GM18526 (cell line): ENCODE measurements around the gene CFLAR.

Experiments used
- POLR2A ChIP-seq: IDR thresholded peaks from 3 replicates; pipeline ENCODE4 v1.6.1; 2011; ENCODE audit not compliant: insufficient read length; ENCODE audit errors: extremely low read depth

The CFLAR gene

GRCh38 chr2:201191132-201191875 is 75.3 kb downstream of the CFLAR start:
- no peak for TF ChIP-seq POLR2A

DNA sequence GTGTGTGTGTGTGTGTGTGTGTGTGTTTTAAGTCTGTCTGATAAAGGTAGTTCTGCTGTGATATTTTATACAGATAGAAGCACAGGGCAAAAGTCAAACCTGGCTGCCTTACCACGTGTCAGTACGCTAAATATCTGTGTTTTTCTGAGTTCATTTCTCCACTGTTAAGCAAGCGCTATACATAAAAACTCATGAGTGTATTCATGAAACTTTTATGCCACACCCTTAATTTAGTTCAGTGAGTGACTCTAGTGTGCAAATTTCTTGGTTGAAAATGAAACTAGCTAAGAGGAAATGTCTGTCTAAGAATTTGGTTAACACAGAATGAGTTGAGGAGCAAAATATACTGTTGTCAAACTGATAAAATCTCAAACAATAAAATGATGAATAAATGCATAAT is 78.1 kb downstream of the CFLAR start:
- no peak for TF ChIP-seq POLR2A

GRCh38 chr2:201195331-201195730 is 79.4 kb downstream of the CFLAR start:
- no peak for TF ChIP-seq POLR2A

- TF ChIP-seq POLR2A, result no peak
These were observed 80.0 kb downstream of the CFLAR start for GRCh38 chr2:201196003-201196402.

DNA sequence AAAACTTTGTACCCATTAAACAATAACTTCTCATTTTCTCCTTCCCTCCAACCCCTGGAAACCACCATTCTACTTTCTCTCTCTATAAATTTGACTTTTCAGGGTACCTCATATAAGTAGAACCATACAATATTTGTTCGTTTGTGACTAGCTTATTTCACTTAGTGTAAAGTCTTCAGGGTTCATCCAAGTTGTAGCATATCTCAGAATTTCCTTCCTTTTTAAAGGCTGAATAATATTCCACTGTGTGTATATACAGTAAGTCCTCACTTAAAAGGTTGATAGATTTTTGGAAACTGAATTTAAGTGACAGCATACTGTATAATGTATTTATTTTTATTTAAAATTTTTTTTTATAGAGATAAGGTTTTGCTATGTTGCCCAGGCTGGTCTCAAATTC is 80.8 kb downstream of the CFLAR start:
- no peak for TF ChIP-seq POLR2A

DNA sequence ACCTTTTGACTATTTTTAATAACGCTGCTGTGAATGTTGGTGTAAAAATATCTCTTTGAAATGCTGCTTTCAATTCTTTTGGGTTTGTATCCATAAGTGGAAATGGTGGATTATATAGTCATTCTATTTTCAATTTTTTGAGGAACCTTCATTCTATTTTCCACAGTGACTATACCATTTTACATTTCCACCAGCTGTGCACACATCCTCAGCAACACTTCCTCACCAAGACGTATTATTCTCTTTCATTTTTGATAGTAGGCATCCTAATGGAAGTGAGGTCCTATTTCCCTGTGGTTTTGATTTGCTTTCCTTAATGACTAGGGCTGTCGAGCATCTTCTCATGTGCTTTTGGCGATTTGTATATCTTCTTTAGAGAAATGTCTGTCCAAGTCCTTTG is 81.8 kb downstream of the CFLAR start:
- no peak for TF ChIP-seq POLR2A

- TF ChIP-seq POLR2A, result no peak
These were observed 83.9 kb downstream of the CFLAR start for GRCh38 chr2:201199847-201200246.

DNA sequence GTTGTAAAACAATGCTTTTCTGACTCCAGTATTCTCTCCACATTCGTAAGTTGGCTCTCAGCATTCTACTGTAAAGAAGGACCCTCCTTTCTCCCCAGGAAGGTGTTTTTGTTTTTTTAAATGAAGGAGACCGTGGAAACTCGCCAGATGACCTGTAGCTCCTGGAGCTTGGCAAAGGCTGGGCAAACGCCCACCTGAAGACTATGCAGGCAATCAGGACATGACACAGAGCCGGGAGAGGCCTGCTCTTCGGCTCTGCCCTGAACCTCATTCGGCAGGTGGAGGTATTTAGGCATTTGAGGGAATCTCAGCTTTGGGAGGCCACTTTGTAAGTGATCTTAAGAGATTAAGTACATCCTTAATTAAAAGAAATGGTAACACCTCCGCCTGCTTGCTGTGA is 84.4 kb downstream of the CFLAR start:
- no peak for TF ChIP-seq POLR2A

DNA sequence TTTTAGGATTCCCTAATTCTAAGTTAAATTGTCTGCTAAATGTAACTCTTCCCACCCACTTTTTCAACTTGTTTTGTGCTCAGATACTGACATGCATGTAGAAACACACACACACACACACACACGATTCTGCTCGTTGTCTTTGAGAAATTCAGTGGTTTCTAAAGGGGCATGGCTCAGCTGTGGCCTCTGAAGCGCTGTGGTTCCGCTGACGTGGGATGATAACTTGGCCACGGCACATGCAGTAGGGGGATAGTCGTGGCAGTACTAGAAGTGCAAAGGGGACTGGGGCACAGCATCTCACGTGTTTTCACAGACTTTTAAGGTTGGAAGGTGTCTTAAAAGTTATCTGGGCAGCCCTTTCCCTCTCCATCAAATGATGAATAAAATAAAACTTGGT is 85.4 kb downstream of the CFLAR start:
- TF ChIP-seq POLR2A, result no peak

- TF ChIP-seq POLR2A, result no peak
These were observed 88.1 kb downstream of the CFLAR start for GRCh38 chr2:201203916-201204654.

- no peak for TF ChIP-seq POLR2A
These were observed 88.9 kb downstream of the CFLAR start for GRCh38 chr2:201204655-201205514.

DNA sequence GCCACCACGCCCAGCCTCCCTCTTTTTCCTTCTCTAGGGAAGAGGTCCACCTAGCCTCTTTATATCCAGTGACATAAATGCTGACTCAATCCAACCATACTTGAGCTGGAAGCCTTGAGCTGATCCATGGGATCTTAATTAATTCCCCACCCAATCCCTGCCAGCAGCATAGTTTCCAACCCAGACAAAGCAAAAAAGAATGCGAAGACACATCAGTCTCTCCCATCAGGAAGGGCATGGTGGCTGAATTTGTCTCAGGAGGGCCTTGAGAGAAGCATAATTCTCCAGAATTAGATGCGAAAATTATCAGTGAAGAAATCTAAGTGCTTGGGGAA is 89.5 kb downstream of the CFLAR start:
- TF ChIP-seq POLR2A, result no peak

GRCh38 chr2:201208563-201209252 is 92.7 kb downstream of the CFLAR start:
- no peak for TF ChIP-seq POLR2A

DNA sequence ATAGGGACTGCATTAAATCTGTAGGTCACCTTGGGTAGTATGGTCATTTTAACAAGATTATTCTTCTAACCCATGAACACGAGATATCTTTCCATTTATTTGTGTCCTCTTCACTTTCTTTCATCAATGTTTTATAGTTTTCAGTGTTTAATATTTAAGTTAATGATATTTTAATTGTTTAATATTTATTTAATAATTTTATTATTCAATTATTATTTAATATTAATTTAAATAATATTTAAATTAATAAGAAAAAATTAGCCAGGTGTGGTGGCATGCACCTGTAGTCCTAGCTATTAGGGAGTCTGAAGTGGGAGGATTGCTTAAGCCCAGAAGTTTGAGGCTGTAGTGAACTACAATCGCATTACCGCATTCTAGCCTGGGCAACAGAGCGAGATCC is 100.0 kb downstream of the CFLAR start:
- TF ChIP-seq POLR2A, result no peak

GRCh38 chr2:201216918-201217317 is 101.0 kb downstream of the CFLAR start:
- TF ChIP-seq POLR2A, result no peak
